ENCODE measurements around the gene EMC8.

DNA sequence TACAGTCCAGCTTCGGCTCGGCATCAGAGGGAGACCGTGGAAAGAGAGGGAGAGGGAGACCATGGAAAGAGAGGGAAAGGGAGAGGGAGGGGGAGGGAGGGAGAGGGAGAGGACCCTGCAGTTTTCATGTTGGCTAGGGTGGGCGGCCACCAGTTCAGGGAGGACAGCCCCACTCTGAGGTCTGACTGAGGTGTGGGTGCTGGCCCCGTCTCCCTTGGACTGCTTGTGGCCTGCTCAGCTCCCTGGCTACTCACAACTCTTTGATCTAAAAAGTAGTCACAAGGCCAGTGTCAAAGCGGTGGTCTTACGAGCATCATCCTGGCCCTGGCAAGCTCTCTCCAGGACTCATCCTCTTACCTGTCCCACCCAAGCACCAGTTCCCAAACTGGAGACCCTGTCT is 9.6 kb upstream of the EMC8 start:
- TF ChIP-seq POLR2AphosphoS2 (IDR thresholded peaks at IDR 0.05; ENCODE audit: low read depth, low read length), result no peak
- no peak for TF ChIP-seq POLR2AphosphoS5 (IDR thresholded peaks at IDR 0.05; ENCODE audit: low read length)
- no peak for TF ChIP-seq BCL3 (IDR thresholded peaks at IDR 0.05; ENCODE audit: borderline replicate concordance, insufficient read depth, low read depth, low read length, poor library complexity, severe bottlenecking)
- TF ChIP-seq ZBTB40 (IDR thresholded peaks at IDR 0.05; ENCODE audit: borderline replicate concordance), result no peak
- no peak for TF ChIP-seq CTCF (IDR thresholded peaks at IDR 0.05 in 2 of 3, conservative IDR thresholded peaks at IDR 0.05 in 1 of 3; ENCODE audit: control insufficient read depth in 2 of 3, extremely low read depth in 1 of 3, insufficient read depth in 1 of 3, low read depth in 3 of 3, low read length in 3 of 3)
- no peak for TF ChIP-seq KDM1A (IDR thresholded peaks at IDR 0.05; ENCODE audit: borderline replicate concordance)
- TF ChIP-seq, protein P1, sequence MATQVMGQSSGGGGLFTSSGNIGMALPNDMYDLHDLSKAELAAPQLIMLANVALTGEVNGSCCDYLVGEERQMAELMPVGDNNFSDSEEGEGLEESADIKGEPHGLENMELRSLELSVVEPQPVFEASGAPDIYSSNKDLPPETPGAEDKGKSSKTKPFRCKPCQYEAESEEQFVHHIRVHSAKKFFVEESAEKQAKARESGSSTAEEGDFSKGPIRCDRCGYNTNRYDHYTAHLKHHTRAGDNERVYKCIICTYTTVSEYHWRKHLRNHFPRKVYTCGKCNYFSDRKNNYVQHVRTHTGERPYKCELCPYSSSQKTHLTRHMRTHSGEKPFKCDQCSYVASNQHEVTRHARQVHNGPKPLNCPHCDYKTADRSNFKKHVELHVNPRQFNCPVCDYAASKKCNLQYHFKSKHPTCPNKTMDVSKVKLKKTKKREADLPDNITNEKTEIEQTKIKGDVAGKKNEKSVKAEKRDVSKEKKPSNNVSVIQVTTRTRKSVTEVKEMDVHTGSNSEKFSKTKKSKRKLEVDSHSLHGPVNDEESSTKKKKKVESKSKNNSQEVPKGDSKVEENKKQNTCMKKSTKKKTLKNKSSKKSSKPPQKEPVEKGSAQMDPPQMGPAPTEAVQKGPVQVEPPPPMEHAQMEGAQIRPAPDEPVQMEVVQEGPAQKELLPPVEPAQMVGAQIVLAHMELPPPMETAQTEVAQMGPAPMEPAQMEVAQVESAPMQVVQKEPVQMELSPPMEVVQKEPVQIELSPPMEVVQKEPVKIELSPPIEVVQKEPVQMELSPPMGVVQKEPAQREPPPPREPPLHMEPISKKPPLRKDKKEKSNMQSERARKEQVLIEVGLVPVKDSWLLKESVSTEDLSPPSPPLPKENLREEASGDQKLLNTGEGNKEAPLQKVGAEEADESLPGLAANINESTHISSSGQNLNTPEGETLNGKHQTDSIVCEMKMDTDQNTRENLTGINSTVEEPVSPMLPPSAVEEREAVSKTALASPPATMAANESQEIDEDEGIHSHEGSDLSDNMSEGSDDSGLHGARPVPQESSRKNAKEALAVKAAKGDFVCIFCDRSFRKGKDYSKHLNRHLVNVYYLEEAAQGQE (IDR thresholded peaks at IDR 0.05; ENCODE audit: low read depth, low read length), result no peak

All from GM12878 (cell line).